Trophoblast cell (in vitro differentiated cells and primary cell): ENCODE results near the gene MMP14.

Experiments
- DNase-seq, 2 donors: peaks; one replicate each; pipeline ENCODE4 v3.0.0-alpha.2; 2016
- H2AFZ ChIP-seq: 2 replicates; pipeline ENCODE4 v1.6.1; 2013; ENCODE audit warnings: low read length, moderate library complexity, mild to moderate bottlenecking; ENCODE audit not compliant: insufficient read depth, poor library complexity
- H2AK5ac ChIP-seq: 2 replicates; pipeline ENCODE4 v1.6.1; 2013; ENCODE audit warnings: mild to moderate bottlenecking, low read length
- H2BK120ac ChIP-seq: 2 replicates; pipeline ENCODE4 v1.6.1; 2013; ENCODE audit warnings: low read length, mild to moderate bottlenecking, moderate library complexity; ENCODE audit not compliant: insufficient read depth, poor library complexity
- H2BK12ac ChIP-seq: 2 replicates; pipeline ENCODE4 v1.6.1; 2013; ENCODE audit warnings: mild to moderate bottlenecking, low read length, moderate library complexity
- H2BK5ac ChIP-seq: 2 replicates; pipeline ENCODE4 v1.6.1; 2013; ENCODE audit warnings: low read length, low read depth, moderate library complexity, mild to moderate bottlenecking; ENCODE audit not compliant: poor library complexity
- H3K14ac ChIP-seq: 2 replicates; pipeline ENCODE4 v1.6.1; 2013; ENCODE audit warnings: mild to moderate bottlenecking, low read length
- H3K18ac ChIP-seq: 2 replicates; pipeline ENCODE4 v1.6.1; 2013; ENCODE audit warnings: mild to moderate bottlenecking, low read length
- H3K23ac ChIP-seq: 2 replicates; pipeline ENCODE4 v1.6.1; 2013; ENCODE audit warnings: low read length
- H3K27ac ChIP-seq: 2 replicates; pipeline ENCODE4 v1.5.1; 2013; ENCODE audit warnings: low read depth, mild to moderate bottlenecking, inconsistent platforms, low read length, moderate library complexity
- H3K27me3 ChIP-seq: 2 replicates; pipeline ENCODE4 v1.6.1; 2013; ENCODE audit warnings: inconsistent platforms, mild to moderate bottlenecking, low read length, moderate library complexity; ENCODE audit not compliant: insufficient read depth
- H3K36me3 ChIP-seq, 2 experiments: 1 replicate in 1 of 2; 2 replicates in 1 of 2; pipeline ENCODE4 v1.6.1; 2013; ENCODE audit warnings: low read length in 2 of 2, mild to moderate bottlenecking in 2 of 2, moderate library complexity in 1 of 2; ENCODE audit not compliant: insufficient read depth in 2 of 2, control insufficient read depth in 1 of 2
- H3K4ac ChIP-seq: 2 replicates; pipeline ENCODE4 v1.6.1; 2013; ENCODE audit warnings: low read depth, mild to moderate bottlenecking, low read length, moderate library complexity
- H3K4me1 ChIP-seq, 2 experiments: 1 replicate in 1 of 2; 2 replicates in 1 of 2; pipeline ENCODE4 v1.6.1; 2013; ENCODE audit warnings: low read length in 2 of 2, mild to moderate bottlenecking in 2 of 2, moderate library complexity in 1 of 2; ENCODE audit not compliant: insufficient read depth in 2 of 2, control insufficient read depth in 1 of 2
- H3K4me2 ChIP-seq: 2 replicates; pipeline ENCODE4 v1.6.1; 2013; ENCODE audit warnings: inconsistent platforms, mild to moderate bottlenecking, low read length, moderate library complexity
- H3K4me3 ChIP-seq: 2 replicates; pipeline ENCODE4 v1.5.1; 2013; ENCODE audit warnings: mild to moderate bottlenecking, low read depth, low read length, inconsistent platforms
- H3K79me1 ChIP-seq: one replicate; pipeline ENCODE4 v1.6.1; 2013; ENCODE audit warnings: low read length
- H3K79me2 ChIP-seq: 2 replicates; pipeline ENCODE4 v1.6.1; 2013; ENCODE audit warnings: low read length, mild to moderate bottlenecking; ENCODE audit not compliant: control insufficient read depth, insufficient read depth, poor library complexity
- H3K9ac ChIP-seq: 2 replicates; pipeline ENCODE4 v1.6.1; 2013; ENCODE audit warnings: mild to moderate bottlenecking, low read length
- H3K9me3 ChIP-seq: 2 replicates; pipeline ENCODE4 v1.6.1; 2013; ENCODE audit warnings: low read depth, mild to moderate bottlenecking, control low read depth, inconsistent platforms, low read length; ENCODE audit not compliant: insufficient read depth
- H4K12ac ChIP-seq: 2 replicates; pipeline ENCODE4 v1.6.1; 2013; ENCODE audit warnings: low read depth, mild to moderate bottlenecking, low read length, moderate library complexity
- H4K8ac ChIP-seq: 2 replicates; pipeline ENCODE4 v1.6.1; 2013; ENCODE audit warnings: low read depth, mild to moderate bottlenecking, low read length, moderate library complexity
- H4K91ac ChIP-seq: one replicate; pipeline ENCODE4 v1.6.1; 2013; ENCODE audit warnings: low read depth, mild to moderate bottlenecking, low read length, moderate library complexity
- WGBS: extraction: QIAGEN DNeasy Blood & Tissue Kit; methylation state at CpG from one replicate; pipeline ENCODE4 v1.1.7; 2013; ENCODE audit warnings: missing lambda C conversion rate; ENCODE audit not compliant: insufficient read length, insufficient coverage; ENCODE audit errors: extremely low coverage; 5-methylcytosine and 5-hydroxymethylcytosine counted together

MMP14 gene

DNA sequence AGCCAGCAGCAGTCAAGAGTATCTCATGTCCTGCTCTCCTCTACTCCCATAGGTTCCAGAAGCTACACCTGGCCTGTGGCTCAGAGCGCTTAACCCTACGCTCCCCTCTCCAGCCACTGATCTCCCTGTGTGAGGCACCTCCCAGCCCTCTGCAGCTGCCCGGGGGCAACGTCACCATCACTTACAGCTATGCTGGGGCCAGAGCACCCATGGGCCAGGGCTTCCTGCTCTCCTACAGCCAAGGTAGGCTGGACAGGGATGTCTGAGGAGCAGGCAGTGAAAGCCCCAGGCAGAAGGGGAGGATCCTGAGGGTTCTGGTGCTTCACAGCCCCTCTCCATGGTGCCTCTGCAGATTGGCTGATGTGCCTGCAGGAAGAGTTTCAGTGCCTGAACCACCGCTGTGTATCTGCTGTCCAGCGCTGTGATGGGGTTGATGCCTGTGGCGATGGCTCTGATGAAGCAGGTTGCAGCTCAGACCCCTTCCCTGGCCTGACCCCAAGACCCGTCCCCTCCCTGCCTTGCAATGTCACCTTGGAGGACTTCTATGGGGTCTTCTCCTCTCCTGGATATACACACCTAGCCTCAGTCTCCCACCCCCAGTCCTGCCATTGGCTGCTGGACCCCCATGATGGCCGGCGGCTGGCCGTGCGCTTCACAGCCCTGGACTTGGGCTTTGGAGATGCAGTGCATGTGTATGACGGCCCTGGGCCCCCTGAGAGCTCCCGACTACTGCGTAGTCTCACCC is 38.8 kb downstream of the MMP14 start:
- no peak for DNase-seq
- peaks cover 4% of the 10 kb centered on the region for H3K9me3 ChIP-seq
- no peaks in the 10 kb centered on the region for H3K27me3 ChIP-seq
- H3K18ac ChIP-seq: no peak overlapping the region
- no CpG with 5 or more reads among the region's 15 CpGs for WGBS
- H3K23ac ChIP-seq: no peak overlapping the region
- no peak overlapping the region for H3K27ac ChIP-seq
- no peak overlapping the region for H4K12ac ChIP-seq
- no peak overlapping the region for H2BK120ac ChIP-seq
- no peak overlapping the region for H4K91ac ChIP-seq
- no peak overlapping the region for H4K8ac ChIP-seq
- H3K9ac ChIP-seq: no peak overlapping the region
- H2AFZ ChIP-seq: no peak overlapping the region
- peaks cover 11% of the 10 kb centered on the region for H3K79me1 ChIP-seq
- no peak overlapping the region for H3K4me2 ChIP-seq
- no peak overlapping the region for H2BK12ac ChIP-seq
- no peak overlapping the region for H3K4me3 ChIP-seq
- peaks cover 4 to 5% of the 10 kb centered on the region in 2 experiments for H3K4me1 ChIP-seq
- H3K36me3 ChIP-seq: peaks cover 42 to 52% of the 10 kb centered on the region in 2 experiments
- H3K79me2 ChIP-seq: peaks cover 7% of the 10 kb centered on the region
- H3K14ac ChIP-seq: no peak overlapping the region
- no peak overlapping the region for H3K4ac ChIP-seq
- no peak overlapping the region for H2BK5ac ChIP-seq
- H2AK5ac ChIP-seq: no peak overlapping the region

DNA sequence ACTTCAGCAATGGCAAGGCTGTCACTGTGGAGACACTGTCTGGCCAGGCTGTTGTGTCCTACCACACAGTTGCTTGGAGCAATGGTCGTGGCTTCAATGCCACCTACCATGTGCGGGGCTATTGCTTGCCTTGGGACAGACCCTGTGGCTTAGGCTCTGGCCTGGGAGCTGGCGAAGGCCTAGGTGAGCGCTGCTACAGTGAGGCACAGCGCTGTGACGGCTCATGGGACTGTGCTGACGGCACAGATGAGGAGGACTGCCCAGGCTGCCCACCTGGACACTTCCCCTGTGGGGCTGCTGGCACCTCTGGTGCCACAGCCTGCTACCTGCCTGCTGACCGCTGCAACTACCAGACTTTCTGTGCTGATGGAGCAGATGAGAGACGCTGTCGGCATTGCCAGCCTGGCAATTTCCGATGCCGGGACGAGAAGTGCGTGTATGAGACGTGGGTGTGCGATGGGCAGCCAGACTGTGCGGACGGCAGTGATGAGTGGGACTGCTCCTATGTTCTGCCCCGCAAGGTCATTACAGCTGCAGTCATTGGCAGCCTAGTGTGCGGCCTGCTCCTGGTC is 39.4 kb downstream of the MMP14 start:
- Histone ChIP-seq H3K27me3 (no peaks in the 10 kb centered on the region), H3K79me2 (peaks cover 7% of the 10 kb centered on the region), H3K23ac (no peak overlapping the region), H3K4ac (no peak overlapping the region), H3K27ac (no peak overlapping the region), H3K4me1 (peaks cover 4 to 5% of the 10 kb centered on the region in 2 experiments), H4K91ac (no peak overlapping the region), H2BK120ac (no peak overlapping the region), H3K18ac (no peak overlapping the region), H4K12ac (no peak overlapping the region), H3K4me3 (no peak overlapping the region), H3K9me3 (peaks cover 4% of the 10 kb centered on the region), H4K8ac (no peak overlapping the region), H2BK5ac (no peak overlapping the region), H3K36me3 (peaks cover 42 to 52% of the 10 kb centered on the region in 2 experiments), H2AFZ (no peak overlapping the region), H3K9ac (no peak overlapping the region), H2AK5ac (no peak overlapping the region), H3K79me1 (peaks cover 11% of the 10 kb centered on the region), H2BK12ac (no peak overlapping the region), H3K4me2 (no peak overlapping the region), H3K14ac (no peak overlapping the region)
- no peak for DNase-seq
- no CpG with 5 or more reads among the region's 20 CpGs for WGBS

DNA sequence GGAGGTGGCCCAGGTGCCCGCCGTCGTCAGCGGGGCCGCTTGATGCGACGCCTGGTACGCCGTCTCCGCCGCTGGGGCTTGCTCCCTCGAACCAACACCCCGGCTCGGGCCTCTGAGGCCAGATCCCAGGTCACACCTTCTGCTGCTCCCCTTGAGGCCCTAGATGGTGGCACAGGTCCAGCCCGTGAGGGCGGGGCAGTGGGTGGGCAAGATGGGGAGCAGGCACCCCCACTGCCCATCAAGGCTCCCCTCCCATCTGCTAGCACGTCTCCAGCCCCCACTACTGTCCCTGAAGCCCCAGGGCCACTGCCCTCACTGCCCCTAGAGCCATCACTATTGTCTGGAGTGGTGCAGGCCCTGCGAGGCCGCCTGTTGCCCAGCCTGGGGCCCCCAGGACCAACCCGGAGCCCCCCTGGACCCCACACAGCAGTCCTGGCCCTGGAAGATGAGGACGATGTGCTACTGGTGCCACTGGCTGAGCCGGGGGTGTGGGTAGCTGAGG is 40.7 kb downstream of the MMP14 start:
- Histone ChIP-seq H2AFZ (no peak overlapping the region), H3K23ac (no peak overlapping the region), H3K4me1 (peaks cover 4 to 5% of the 10 kb centered on the region in 2 experiments), H3K14ac (no peak overlapping the region), H3K27me3 (no peaks in the 10 kb centered on the region), H2BK5ac (no peak overlapping the region), H3K9ac (no peak overlapping the region), H3K4ac (no peak overlapping the region), H2BK12ac (no peak overlapping the region), H4K8ac (no peak overlapping the region), H3K79me2 (peaks cover 3% of the 10 kb centered on the region), H2AK5ac (no peak overlapping the region), H4K91ac (no peak overlapping the region), H3K18ac (no peak overlapping the region), H3K4me2 (no peak overlapping the region), H2BK120ac (no peak overlapping the region), H3K27ac (no peak overlapping the region), H3K9me3 (peaks cover 4% of the 10 kb centered on the region), H3K79me1 (peaks cover 4% of the 10 kb centered on the region), H3K4me3 (no peak overlapping the region), H3K36me3 (peaks cover 42 to 52% of the 10 kb centered on the region in 2 experiments), H4K12ac (no peak overlapping the region)
- no peak for DNase-seq
- WGBS: no CpG with 5 or more reads among the region's 22 CpGs

DNA sequence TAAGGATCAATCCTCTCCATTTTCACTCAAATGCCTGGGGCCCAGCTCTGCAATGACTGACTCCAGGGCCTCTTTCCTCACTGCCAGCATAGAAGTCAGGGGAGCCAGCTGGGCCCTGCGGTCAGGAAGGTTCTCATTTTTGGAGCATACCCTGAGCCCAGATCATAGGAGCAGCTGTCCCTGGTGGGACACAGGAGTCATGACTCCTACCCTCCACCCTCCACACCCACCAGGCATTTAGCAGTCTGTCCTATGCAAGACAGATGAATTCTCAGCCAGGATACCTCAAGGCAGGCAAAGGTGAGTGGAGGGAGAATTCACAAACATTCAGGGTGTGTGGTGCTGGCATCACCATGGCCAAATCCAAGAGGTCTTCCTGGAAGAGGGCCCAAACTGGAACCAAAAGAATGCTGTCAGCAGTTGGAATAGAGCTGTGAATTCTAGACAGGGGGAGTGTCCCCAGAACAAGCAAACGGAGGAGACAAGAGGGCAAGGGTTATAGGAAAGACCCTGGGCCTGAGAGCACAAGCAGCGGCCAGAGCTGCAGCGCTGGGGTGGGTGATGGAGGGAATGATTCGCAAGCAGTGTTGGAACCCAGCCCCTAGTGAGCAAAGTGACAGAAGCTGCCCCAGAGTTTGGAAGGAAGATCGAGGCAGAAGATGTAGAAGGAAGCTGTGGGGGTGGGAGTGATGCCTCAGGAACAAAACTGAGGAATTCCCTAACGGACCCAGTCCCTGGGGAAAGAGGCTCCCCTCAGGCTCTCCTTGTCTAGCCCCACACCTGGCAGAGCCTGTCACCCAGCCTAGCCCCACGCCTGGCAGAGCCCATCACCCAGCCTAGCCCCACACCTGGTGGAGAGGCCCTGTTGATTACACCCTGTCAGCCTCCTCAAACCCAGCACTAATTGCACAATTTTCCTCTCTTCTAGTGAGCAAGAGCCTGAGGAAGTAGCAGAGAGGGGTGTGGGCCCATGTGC is 42.2 kb downstream of the MMP14 start:
- Histone ChIP-seq H3K23ac (no peak overlapping the region), H3K9ac (no peak overlapping the region), H4K8ac (no peak overlapping the region), H3K9me3 (peaks cover 4% of the 10 kb centered on the region), H3K4ac (no peak overlapping the region), H3K4me1 (peaks cover 7 to 13% of the 10 kb centered on the region in 2 experiments), H3K18ac (no peak overlapping the region), H3K4me2 (no peak overlapping the region), H4K12ac (no peak overlapping the region), H4K91ac (no peak overlapping the region), H2AFZ (no peak overlapping the region), H3K14ac (no peak overlapping the region), H2BK5ac (no peak overlapping the region), H3K4me3 (no peak overlapping the region), H3K27ac (no peak overlapping the region), H2BK120ac (no peak overlapping the region), H3K79me2 (no peaks in the 10 kb centered on the region), H3K27me3 (no peaks in the 10 kb centered on the region), H2BK12ac (no peak overlapping the region), H3K79me1 (peaks cover 5% of the 10 kb centered on the region), H2AK5ac (no peak overlapping the region), H3K36me3 (peaks cover 40 to 52% of the 10 kb centered on the region in 2 experiments)
- peak; percentile 88 to 90 for DNase-seq
- WGBS: no CpG with 5 or more reads among the region's 8 CpGs
